GM19351 (cell line): Measurements from ENCODE around the gene SPIRE1.
"Not testable (repeated sequence)": the region's sequence is repeated elsewhere in the genome, so short reads cannot be mapped to it uniquely, and the experiment has no call there.

Source experiments
- ATAC-seq: cut with Tn5 transposase; IDR thresholded peaks from one replicate; pipeline ENCODE4 v1.9.1; 2021; ENCODE audit warnings: mild to moderate bottlenecking, moderate library complexity; ENCODE audit not compliant: unreplicated experiment

Gene SPIRE1

DNA sequence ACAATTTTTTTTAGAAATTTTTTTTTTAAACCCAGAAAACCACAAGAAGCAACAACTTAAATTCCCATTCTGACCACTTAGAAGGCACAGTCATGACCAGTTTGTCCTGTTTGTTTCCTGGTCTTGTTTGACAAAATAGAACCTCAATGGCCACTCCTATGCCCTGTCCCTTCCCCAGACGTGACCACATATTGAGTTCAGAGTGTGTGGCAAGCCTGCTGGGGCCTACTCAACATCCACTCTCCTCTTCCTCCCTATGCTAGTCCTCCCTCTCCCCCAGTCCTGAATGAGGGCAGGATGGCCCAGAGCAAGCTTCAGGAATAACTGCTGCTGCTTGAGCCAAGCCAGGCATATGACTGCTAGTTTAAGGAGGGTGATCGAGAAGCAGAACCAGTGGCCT, 160.6 kb downstream of the SPIRE1 start:
- no peak for ATAC-seq

DNA sequence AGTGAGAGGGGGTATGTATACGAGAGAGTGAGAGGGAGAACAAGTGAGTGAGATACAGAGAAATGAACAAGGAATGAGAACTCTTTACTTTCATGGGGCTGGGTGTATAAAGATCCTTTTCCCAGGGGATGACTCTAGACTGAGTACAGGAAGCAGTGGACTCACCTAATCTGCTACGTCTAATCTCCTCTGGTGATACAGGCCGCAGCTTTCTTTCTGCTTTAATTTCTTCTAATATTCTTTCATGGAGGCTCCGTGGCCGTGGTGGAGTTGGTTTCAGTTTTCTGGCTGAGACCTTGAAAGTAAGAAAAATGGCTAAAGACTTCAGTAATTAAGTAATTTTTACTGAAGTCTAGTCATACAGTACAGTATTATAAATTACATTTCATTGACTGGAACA, 165.0 kb downstream of the SPIRE1 start:
- no peak for ATAC-seq

DNA sequence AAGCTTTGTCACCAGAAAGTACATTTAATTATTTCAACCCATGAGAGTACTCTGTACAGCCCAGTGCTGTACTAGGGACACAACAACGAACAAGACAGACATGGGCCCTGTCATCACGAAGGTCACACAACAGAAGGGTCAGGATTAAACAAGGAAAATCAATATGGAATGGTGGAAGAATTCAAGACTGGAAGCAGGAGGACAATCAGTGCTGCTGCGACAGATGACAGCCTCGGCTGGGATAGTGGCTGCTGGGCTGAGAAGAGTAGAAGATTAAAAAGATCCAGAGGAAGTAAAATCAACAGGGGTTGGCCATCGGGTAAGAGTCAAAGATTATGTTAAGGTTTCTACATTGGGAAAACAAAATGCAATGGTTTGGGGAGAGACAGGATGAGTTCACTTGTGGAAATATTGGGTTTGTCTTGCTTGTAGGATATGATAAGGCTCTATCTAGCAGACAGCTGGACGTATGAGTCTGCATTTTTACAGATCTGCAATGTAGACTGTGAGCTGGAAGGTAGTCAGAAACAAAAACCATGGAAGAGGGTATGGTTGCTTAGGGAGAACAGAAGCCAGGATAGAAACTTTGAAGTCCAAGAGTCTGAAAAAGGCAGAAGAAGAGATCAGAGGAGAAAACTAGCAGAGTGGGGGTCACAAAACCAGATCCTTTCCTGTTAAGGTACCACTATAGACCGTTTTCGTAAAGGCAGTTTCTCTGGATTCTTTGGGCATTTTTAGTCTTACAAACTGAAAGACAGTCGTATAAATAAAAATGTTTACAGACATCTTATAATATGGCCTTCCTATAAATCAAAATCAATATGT, 166.1 kb downstream of the SPIRE1 start:
- no peak for ATAC-seq

DNA sequence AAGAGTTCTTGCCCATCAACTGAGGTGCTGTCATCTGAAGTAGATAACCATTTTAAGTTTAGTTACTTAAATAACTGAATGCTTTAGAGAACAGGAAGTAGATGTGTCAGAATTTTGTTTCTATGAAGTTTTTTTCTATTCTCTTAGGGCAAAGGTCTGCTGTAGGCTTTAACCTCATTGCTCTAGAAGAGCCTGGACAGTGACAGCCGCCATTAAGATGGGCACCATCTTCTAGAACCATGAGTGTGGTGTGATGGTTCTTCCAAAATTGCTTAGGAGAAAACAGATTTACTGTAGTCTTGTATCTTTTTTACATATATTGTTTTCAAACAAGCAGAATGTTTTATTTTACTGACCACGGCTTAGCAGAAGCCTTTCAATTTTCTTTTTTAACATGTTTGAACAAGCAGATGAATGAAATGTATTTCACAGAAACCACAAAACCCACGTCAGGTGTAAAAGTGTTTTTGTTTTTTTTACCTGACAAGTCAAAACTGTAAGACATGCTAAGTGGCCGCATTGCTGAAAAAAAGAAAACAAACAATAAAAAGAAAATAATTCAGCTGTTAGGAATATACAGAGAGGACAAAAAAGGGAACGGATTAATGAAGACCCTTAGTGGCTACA, 172.3 kb downstream of the SPIRE1 start:
- no peak for ATAC-seq

DNA sequence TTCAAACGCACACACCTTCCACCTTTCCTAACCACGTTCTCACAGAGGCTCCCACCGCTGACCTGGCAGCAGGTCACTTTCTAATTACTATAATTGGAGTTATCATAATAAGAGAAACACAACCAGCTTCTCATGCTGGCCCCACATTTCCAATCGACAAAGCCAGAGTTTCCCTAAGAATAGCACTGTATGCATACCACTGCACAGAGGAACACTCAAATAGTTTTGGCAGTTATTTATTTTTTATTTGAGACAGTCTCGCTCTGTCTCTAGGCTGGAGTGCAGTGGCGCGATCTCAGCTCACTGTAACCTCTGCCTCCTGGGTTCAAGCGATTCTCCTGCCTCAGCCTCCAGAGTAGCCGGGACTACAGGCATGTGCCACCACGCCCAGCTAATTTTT, 176.0 kb downstream of the SPIRE1 start:
- ATAC-seq, result not testable (repeated sequence)

DNA sequence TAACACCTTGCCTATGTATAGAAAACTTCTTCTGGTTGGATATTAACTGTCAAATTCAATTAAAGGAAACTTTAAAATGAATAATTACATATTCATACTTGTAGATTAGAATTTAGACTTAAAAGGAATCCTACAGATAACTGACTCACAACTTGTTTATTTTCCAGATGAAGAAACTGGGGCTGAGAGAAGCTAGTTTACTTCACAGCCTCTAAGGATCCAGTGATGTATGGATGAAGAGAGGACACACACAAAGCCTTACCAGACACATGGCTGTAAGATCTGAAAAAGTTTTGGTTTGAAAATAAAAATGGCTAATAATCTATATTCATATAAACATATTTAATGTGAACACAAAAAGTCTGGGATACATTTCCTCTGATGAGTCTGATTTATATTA, 177.9 kb downstream of the SPIRE1 start:
- no peak for ATAC-seq

DNA sequence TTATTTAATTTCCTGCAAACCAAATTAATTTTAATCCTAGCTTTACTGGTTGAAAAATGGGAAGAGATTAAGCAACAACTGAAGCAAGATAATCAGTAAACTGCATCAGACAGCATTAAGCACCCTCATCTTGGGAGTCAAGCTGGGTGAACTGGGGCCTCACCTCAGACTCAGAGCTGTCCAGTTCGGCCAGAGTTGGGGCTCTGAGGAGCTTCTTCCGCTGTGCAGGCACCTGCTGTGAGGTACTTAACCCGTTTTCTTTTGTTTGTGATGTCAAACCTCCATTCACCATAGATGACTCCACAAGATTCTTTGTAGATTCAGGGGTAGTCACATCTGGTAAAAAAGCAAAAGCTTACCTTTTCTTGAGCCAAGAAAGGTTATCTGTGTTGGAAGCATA, 178.4 kb downstream of the SPIRE1 start:
- ATAC-seq, result no peak

DNA sequence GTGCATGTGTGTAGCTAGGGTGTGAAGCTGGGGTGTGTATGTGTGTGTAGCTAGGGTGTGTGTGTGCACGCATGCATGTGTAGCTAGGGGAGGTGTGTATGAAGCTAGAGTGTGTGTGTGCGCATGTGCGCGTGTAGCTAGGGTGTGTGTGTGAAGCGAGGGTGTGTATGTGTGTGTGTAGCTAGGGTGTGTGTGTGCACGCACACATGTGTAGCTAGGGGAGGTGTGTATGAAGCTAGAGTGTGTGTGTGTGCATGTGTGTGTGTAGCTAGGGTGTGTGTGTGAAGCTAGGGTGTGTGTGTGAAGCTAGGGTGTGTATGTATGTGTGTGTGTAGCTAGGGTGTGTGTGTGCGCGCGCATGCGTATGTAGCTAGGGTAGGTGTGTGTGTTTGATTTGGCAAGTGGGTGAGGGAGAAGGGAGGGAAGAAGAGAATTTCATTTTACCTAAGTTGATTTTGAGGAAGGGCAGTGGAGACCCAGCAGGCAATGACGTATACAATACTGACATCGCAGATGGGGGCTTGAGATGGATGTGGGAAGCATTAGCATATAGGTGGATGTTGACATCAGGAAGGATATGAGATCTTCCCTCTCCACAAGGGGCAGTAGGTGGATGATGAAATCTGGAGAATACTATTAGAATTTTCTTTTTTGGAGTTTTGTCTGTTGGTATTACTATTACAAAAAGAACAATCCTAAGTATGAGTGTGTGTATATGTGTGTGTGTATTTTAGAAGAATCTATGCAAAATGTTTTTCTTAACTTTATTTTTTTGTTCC, 179.4 kb downstream of the SPIRE1 start:
- no peak for ATAC-seq

DNA sequence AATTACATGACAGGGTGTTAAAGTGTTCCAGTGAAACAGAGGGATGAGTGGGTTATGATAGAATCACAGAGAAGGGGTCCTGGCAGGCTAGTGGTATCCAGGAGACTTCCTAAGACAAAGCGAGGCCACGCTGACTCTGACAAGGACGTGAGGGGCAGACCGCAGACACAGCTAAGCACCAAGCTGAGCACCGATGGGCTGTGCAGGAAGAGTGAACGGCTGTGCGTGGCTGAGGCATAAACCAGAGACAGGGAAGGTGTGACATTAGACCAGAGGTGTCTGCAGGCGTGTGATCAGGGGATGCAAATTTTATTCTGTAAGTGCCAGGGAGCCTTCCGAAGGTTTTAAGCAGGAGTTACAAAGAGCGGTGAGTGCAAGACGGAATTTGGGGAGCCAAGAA, 180.3 kb downstream of the SPIRE1 start:
- ATAC-seq, result no peak

DNA sequence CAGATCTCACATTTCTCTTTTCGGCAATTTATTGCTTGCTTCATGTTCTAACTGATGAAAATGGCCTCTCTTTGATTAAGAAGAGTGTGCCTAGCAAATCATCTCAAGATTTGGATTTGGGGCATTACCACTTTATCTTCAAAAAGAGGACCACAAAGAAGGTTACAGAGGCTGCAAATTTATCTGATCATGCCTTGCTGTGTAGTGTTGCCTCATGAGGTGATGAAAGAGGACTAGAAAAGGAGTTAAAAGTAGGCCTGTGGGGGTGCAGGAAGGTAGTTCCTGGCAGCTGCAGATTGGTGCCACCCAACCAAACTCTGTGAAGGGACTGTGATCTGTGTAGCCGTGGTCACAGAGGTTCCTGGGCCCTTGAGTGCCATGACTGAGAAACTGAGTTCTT, 181.0 kb downstream of the SPIRE1 start:
- no peak for ATAC-seq

DNA sequence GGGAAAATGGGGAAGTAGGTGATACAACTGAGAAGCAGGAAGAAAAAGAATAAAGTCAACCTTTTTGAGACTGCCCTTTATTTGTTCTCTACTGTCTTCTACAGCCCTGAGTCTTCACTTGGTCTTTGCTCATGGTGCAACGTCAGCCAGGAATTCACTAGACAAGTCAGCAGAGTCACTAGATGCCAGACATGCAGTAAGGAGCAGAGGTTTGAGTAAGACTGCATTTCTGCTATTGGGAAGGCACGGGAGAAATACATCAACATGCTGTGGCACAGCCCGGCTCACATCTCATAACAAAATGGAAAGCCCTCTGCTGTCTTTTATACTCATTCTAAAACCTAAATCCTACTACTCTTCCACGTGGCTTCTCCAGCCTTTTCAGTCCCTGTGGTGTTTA, 183.0 kb downstream of the SPIRE1 start:
- no peak for ATAC-seq

DNA sequence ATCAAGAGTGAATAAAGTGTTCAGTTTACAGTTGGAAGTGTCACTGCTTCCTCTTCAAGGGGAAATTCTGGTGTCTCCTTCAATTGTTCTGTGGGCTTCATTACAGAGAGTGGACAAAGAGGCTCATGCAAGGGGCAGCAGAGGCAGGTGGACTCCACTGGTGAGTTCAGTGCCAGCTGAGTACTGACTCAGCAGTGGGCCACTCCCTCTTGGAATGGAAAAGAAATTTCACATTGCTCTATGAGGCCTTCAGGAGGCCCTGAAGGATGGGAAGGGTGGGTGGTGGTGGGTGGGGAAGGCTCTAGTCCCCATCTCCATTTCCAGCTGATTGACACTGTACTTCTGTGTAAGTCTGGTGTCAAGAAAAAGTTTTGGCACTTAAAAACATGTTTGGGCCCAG, 183.8 kb downstream of the SPIRE1 start:
- ATAC-seq, result no peak

DNA sequence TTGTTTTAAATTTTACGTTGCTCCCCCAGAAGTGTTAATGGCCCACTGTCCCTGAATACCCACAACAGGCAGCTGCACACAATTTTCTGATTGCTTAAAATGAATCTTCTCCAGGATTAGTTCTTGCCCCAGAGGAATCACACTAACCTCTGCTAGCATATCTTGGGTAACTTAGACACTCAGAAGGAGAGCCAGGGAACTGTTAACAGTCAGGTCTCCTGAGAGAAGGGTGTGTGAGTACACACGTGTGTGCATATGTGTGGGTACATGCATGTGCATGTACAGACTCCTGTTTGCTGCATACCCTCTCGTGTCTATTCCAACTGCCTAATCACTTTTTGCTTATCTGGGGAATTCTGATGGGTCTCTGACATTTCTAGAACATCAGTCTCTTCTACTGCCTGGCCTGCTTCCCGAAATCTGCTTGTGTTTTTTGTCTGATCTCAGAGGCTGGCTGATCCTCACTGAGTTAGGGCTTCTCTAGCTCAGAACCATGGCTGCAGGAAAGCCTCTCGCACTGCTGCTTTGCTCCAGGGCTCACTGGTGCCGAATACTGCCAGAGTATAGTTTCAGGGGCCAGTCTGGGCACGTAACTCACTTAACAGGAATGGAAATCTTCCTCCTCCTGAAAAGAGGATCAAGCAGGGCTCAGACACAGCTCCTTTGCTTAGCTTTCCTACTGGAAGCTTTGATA, 187.4 kb downstream of the SPIRE1 start:
- ATAC-seq, result no peak

DNA sequence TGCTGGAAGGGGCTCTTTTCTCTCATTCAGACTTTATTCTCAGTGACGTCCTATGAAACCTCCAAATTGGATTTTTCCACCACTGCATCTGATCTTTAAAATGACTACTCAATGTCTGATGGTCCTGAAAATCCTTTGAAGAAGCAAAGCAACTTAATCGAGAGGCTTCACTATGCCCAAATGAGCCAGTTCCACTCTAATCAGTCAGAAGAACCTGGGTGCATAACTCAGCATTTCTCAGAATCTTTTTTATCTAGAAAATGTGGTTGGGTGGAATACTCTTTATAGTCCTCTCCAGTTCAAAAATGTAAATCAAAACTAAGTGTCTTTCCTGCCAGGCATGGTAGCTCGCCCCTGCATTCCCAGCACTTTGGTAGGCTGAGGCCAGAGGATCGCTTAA, 189.5 kb downstream of the SPIRE1 start:
- ATAC-seq, result no peak

DNA sequence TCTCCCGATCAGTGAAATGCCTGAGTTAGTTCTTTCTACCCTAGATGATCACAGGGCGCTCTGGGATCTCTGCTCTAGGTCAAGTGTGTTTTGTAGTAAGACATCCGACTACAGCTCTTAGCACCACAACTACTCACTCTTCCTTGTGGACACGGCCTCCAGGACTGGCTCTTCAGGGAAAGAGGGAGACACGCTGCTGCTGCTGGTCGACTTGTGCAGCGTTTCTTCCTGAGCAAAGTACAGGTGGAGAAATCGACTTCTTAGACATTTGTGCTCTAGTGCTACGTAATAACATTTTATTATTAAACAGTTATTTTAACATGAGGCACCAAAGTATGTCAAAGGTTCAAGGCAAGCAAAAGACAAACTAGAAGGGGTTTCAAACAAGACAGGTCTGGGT, 193.2 kb downstream of the SPIRE1 start:
- ATAC-seq, result no peak

DNA sequence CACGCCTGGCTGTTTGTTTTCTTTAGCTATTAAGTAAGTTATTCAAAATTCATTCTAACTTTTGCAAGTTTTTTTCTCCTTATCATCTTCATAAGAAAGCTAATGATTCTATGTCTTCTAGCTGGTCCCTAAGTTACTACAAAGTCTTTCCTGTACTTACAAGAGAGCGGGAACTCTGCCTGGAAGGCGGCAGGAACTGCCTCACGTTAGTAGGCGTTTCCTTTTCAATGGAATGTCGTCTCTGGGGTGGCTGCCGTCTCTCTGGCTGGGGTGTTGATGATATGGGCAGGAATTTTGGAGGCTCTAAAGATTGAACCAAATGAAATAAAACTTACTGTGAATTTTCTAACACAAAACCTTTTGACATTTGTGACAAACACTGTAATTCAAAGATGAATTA, 194.7 kb downstream of the SPIRE1 start:
- no peak for ATAC-seq

DNA sequence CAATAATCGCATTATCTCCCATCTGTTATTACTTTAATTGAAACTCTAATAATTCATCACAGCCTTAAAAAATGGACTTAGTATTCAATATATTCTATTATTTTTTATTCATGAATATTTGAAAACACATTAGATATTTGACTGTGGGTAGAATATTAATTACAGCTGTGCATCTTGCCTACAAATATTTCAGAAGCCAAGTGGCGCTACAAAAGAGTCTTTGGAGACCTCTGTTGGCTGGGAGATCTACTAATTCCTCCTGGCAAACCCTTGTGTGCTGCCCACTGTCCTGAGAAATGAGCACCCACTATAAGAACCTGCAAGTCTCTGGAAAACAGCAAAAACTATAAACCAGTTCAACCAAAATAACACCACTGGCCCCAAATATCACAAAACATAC, 195.7 kb downstream of the SPIRE1 start:
- ATAC-seq, result no peak

DNA sequence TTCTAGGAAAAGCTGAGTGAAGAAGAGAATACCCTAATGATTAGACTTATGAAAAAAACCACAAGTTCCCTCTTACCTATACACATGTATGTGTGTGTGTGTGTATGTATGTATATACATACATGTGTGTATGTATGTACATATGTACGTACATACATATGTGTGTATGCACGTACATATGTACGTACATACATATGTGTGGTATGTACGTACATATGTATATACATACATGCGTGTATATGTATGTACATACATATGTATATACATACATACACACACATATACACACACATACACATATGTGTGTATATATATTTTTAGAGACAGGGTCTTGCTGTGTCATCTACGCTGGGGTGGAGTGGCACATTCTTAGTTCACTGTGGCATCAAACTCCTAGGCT, 196.6 kb downstream of the SPIRE1 start:
- no peak for ATAC-seq

DNA sequence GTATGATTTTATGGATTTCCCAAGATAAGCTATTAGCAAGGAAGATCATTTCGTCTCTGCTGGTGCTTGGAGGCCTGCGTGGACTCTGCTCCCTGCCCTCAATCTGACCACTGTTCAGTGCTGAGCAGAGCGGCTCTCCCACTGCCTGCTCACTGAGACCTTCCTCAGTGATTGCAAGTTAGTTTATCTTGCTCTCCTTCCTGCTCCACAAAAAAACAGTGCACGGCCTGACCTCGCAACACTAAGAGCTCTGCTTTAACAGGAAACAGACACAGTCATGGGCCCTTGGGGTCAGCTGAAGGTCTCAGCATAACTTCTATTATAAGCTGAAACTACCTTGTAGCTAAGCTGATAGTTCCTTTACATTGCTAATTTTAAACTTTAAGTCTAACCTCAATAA, 197.0 kb downstream of the SPIRE1 start:
- ATAC-seq, result no peak

DNA sequence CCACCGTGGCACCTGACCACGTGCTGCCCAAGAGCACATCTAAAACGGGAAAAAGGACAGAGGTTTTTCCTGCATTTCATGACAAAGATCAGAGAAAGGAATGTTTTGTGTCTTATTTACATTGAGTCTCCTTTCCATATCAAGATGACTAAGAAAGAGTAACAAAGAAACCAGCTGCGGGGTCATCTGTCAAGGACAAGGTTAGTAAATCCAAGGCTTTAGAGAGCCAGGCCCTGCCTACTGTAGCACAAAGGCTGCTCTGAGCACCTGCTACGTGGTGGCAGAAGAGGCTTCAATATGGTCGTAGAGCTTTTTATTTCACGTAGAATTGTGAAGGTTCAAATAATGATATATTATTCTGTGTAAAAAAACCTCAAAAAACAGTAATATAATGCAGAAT, 199.1 kb downstream of the SPIRE1 start:
- ATAC-seq, result no peak

DNA sequence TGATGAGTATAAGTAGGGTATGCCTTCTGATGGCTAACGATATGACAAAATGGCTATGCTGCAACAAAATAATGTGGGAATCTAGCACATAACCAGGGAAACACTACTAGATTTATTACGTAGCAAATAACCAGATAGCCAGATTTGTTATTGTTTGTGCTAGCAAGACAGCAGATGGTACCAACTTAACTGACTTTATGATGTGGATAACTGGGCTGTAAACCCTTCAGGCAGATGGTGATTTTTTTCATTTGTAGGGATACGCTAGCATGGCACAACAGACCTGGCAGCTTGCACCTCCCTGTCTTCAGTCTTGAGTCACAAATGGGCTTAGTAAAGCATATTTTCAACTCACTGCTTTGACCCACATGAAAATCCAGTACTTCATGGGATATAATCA, 201.5 kb downstream of the SPIRE1 start:
- no peak for ATAC-seq
